GM18867 (cell line): ENCODE results near the gene VSTM4.

ENCODE experiments used
- ATAC-seq: cut with Tn5 transposase; IDR thresholded peaks from one replicate; pipeline ENCODE4 v1.9.1; 2021; ENCODE audit warnings: mild to moderate bottlenecking, moderate library complexity; ENCODE audit not compliant: unreplicated experiment

The VSTM4 gene

GRCh38 chr10:49118430-49119074 is 3.2 kb upstream of the VSTM4 start:
- ATAC-seq = no peak

- ATAC-seq = no peak
Measured at GRCh38 chr10:49117376-49118070, 2.2 kb upstream of the VSTM4 start.

DNA sequence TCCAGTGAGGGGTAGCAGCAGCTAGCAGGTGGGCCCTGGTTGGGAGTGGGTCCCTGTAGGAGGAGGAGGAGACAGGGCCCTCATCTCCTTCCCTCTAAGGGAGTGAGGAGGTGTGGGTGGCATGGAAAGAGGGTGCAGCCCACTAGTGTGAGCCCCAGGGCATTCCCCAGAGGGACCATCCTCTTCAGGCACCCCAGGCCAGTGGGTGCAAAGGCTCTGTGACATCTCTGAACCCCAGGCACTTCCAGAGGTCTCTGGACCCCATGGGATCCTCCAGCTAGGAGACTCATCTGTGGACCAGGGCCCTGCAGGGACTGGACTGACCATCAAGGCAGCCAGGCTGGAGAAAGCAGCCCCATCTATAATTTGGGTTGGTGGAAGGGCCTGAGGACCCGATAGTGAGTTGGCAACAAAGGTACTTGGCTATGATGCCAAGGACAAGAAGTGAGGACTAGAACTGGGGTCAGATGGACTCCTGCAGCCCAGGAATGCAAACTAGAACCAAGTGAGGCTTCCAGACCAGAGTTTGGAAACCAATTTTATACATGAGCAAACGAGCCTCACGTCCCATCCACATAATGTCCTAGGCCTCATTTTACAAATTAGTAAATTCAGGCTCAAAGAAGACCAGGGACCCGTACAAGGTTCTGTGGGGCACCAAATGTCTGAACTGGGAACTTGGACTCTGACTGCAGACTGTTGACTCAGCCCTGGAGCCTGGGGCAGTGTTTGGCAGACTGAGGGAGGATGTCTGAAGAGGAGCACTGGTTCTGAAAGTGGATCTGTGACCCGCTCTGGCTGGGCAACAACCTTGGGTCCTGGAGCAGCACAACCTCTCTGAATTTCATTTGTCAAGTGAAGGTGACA is 1.4 kb upstream of the VSTM4 start:
- no peak for ATAC-seq

DNA sequence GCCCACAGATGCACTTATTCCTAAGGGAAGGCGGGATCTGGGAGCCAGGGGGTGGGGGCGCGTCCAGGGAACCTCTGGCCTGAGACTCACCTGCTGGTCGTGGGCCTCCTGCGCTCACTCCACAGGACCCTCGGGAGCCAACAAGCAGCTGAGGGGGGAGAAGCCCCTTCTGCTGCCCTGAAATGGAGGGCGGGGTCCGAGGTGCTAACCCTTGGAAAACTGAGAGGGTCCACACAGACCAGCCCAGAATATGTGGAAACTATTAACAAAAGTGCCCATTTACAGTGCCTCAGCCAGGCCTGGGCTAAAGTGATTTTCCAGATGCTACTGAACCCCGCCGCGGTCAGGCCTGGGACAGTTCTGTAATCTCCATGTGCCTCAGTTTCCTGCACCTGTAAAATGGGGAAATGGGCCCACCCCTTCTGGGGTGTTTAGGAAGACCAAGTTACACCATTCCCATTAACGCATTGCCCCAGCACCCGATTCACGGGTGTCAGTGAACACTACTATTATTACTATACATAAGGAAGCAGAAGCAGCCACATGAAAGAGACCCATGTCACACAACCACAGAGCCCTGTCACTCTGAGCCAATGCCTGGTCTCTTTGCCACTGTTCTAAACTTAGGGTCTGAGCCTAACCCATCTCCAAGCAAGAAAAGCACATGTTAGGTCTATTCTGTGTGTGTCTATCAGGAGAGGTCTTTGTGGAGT is 630 bp upstream of the VSTM4 start:
- ATAC-seq = no peak

DNA sequence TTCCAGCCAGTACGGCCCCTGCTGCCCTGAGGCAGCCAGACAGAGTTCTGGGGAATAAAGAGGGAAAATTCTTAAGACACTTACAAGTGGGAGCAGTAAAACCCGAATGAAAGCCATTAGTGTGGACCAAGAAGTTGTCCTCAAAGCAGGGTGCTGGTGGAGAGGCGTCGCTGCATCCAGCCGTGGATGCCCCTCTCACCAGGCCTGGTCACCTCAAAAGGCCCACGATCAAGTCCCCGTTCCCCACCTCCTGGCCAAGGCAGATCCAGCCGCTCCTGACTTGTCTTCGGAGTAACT is 656 bp downstream of the VSTM4 start:
- ATAC-seq = no peak

- ATAC-seq = no peak
Measured at GRCh38 chr10:49113741-49114141, 1.6 kb downstream of the VSTM4 start.

DNA sequence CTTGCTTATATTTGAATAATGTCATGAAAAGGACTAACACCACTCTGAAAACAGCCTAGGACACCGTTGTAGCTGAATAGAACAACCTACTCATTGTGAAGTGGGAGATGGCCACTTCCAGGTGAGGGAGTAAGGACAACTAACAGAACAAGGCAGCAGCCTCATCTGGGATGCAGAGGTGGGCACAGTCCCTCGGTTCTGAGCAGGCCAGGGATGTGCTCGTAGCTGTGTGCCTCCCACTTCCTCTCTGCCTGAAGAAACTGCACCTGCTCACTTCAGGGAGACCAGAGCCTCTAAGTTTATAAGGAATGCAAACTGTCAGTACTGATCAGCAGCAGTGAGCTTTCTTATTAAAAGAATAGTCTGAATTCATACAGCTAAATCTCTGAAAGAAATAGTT is 2.5 kb downstream of the VSTM4 start:
- no peak for ATAC-seq

DNA sequence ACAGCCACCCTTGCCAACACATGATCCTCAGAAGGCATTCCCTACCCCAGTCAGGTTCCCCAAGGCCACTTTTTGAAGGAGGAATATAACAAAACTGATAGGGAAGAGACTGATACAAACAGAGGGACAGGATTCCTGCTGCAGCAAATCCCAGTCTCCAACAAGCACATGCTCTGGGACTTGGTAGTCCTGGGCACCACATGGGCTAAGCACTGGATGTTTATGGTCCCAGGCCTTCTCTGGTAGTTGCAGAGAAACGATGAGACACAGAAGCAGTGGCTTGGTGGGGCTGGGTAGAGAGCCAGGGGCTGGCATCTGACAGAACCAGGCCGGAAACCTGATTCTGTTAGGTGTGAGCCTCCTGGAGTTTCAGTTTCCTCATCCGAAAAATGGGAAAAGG is 3.2 kb downstream of the VSTM4 start:
- no peak for ATAC-seq

DNA sequence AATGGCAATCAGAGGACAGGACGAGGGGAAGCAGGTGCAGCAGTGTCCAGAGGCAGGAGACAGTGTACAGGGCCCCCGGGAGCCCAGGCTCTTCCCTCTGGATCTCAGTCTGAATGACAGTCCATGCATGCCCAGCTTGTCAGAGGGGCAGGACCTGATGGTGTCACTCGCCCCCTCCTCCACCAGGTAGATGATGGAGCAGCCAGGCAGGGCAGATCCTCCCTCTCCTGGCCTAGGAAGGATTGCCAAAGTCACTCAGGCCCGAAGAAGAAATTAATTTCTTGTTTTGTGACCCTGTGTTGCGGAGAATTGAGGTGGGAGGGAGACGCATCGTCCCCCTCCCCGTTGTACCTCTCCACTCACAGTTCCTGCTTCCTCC is 4.0 kb downstream of the VSTM4 start:
- no peak for ATAC-seq

DNA sequence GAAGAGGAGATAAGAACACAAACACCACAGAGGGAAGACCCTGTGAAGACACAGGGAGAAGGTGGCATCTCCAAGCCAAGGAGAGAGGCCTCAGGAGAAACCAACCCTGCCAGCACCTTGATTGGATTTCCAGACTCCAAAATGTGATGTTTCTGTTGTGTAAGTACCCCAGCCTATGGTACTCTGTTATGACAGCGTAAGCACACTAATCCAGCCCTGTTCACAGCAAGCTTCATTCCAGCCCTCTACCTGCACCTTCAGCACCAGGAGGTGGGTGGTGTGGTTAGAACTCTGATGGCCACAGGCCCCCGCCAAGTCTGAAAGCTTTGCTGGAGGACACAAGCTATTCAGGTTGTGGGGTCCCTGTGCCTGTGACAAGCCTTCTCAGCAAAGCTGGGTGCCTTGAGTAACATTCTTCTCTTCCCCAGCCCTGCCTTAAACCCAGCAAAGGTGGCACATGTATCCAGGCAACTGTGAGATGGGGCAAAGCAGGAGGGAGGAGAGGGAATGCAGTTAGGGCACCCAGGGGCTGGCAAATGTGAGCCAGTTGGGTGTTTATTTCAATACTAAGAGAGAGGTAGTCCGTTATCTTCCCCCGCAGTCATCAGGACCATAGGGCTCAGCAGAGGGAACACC is 4.5 kb downstream of the VSTM4 start:
- ATAC-seq = no peak

GRCh38 chr10:49109669-49110340 is 5.5 kb downstream of the VSTM4 start:
- ATAC-seq = no peak

GRCh38 chr10:49108656-49109055 is 6.7 kb downstream of the VSTM4 start:
- no peak for ATAC-seq

GRCh38 chr10:49107887-49108267 is 7.4 kb downstream of the VSTM4 start:
- no peak for ATAC-seq

DNA sequence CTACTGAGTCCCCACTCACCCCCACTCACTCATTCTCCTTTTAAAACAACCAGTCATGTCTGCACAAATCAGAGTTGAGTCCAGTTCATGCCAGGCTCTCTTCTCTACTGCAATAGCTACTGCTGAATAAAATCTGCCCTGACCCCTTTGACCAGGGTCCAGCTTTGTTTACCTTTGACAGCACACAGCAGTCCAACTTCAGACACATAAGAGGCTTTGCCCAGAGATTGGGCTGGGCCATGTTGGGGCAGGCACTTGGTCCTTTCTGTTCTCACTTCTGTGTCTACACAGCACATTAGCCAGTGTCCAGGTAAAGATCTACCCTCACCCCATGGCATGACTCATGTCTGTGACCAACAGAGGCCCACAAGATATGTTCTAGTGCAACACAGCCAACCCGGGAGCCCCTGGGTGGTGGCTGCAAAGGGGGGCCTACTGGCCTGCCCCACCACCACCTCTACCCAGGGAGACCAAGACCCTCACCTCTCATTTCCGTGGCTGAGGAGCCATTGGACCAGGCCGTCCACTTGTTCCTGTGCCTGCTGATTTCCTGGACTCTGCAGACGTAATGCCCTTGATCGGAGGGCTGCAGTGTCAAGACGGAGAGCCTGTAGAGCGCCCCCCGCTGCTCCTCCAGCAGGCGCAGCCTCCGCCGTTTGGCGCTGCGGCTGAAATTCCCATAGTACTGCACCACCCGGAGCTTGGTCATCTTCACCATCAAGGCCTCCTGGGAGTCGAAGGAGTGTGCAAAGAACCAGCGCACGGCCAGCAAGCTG is 8.0 kb downstream of the VSTM4 start:
- no peak for ATAC-seq

DNA sequence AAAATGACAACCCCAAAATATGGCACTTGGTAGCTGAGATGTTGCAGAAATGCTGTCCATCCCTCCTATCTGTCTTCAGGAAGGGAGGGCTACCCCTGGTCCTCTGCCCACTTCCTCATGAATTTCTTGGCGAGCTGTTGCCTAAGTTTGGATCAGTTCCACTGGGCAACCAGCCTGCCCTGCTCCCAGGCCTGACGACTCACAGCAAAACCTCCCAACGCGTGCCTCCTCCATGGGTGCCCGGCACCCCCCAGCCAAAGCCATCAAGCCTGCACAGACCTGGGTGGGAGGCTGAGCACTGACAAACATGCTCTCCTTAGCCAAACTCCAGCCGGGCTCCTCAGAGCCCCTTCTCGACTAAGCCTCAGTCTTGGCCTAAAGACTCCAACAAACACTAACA is 8.9 kb downstream of the VSTM4 start:
- ATAC-seq = no peak

GRCh38 chr10:49105076-49105475 is 10.2 kb downstream of the VSTM4 start:
- ATAC-seq = no peak

- no peak for ATAC-seq
Measured at GRCh38 chr10:49104323-49104722, 11.0 kb downstream of the VSTM4 start.

- ATAC-seq = no peak
Measured at GRCh38 chr10:49103761-49104160, 11.6 kb downstream of the VSTM4 start.

GRCh38 chr10:49099046-49099445 is 16.3 kb downstream of the VSTM4 start:
- no peak for ATAC-seq
